ENCODE data around the gene ADH1A.

ADH1A gene

DNA sequence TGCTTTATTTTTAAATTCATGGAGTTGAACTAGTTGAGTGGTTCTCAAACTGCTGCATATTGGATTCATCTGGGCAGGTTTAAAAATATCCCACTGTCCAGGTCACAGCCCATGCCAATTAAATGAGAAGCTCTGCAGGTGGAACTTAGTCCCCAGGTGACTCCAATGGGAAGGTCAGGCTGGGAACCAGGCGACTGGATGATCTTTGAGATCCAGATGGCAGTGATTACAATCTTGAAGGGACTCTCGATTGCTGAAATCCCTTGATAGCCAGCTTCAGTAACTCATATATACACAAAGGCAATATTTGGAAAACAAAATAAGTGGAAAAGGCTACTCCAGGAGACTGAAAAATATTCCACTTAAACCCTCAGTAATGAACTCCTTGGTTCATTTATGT is 8.1 kb downstream of the ADH1A start:
- DNase-seq (ENCODE audit: low read depth): no peak
- no peak overlapping the region for H3K4me3 ChIP-seq (ENCODE audit: low read depth, low read length)
- TF ChIP-seq, protein P1, sequence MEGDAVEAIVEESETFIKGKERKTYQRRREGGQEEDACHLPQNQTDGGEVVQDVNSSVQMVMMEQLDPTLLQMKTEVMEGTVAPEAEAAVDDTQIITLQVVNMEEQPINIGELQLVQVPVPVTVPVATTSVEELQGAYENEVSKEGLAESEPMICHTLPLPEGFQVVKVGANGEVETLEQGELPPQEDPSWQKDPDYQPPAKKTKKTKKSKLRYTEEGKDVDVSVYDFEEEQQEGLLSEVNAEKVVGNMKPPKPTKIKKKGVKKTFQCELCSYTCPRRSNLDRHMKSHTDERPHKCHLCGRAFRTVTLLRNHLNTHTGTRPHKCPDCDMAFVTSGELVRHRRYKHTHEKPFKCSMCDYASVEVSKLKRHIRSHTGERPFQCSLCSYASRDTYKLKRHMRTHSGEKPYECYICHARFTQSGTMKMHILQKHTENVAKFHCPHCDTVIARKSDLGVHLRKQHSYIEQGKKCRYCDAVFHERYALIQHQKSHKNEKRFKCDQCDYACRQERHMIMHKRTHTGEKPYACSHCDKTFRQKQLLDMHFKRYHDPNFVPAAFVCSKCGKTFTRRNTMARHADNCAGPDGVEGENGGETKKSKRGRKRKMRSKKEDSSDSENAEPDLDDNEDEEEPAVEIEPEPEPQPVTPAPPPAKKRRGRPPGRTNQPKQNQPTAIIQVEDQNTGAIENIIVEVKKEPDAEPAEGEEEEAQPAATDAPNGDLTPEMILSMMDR (conservative IDR thresholded peaks at IDR 0.05; ENCODE audit: low read depth, low read length): no peak

DNA sequence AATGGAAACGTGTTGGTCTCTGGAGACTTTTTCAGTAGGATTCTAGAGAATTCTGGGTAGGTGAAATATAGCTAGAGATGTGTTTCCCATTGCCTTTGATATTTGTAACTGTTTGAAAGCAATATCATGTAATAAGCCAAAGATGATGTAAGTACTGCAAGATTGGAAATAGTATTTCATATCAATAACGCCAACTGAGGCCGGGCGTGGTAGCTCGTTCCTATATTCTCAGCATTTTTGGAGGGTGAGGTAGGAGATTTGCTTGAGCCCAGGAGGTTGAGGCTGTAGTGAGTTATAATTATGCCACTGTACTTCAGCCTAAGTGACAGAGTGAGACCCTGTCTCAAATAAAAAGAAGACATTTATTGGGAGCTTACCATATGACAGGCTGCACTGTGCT is 9.5 kb downstream of the ADH1A start:
- no peak overlapping the region for H3K4me3 ChIP-seq (ENCODE audit: low read depth, low read length)
- TF ChIP-seq, protein P1 (conservative IDR thresholded peaks at IDR 0.05; ENCODE audit: low read depth, low read length): no peak
- DNase-seq (ENCODE audit: low read depth): no peak

DNA sequence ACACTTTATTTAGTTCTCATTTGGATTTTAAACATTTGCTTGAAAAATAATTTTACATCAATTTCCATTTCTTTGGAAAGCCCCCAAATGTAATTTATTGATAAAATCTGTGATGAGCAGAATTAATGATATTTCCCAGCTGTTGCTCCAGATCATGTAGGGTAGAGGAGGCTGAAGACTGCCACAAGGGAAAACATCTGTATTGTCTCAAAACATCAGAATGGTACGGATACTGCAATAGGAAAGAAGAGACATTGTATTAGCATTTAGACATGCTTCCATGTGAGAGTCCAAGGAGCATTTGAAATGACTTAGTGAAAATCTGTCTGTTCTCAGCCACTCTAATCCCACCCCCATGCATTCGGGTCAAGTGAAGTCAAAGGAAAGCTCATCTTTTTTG is 14.4 kb downstream of the ADH1A start:
- DNase-seq (ENCODE audit: low read depth): no peak
- no peak overlapping the region for H3K4me3 ChIP-seq (ENCODE audit: low read depth, low read length)
- TF ChIP-seq, protein P1 (conservative IDR thresholded peaks at IDR 0.05; ENCODE audit: low read depth, low read length): no peak

DNA sequence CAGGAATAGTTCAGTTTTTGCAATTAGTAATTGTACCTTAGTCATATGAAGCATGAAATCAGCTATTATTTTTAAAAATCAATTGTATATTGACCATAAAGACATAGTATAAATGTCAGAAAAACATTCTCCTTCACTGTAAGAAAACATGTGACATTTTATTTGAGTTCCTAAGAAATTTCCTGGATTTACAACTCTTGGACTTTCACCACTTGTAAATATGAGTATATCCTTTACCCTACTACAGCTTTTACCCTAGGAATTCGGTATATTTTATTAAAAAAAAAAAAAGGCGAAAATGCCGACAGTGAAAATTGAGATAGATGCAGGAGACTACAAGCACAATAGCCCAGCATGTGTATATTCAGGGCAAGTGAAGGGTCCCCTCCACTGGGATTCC is 14.9 kb downstream of the ADH1A start:
- DNase-seq (ENCODE audit: low read depth): no peak
- H3K4me3 ChIP-seq (ENCODE audit: low read depth, low read length): no peak overlapping the region
- TF ChIP-seq, protein P1 (conservative IDR thresholded peaks at IDR 0.05; ENCODE audit: low read depth, low read length): no peak

DNA sequence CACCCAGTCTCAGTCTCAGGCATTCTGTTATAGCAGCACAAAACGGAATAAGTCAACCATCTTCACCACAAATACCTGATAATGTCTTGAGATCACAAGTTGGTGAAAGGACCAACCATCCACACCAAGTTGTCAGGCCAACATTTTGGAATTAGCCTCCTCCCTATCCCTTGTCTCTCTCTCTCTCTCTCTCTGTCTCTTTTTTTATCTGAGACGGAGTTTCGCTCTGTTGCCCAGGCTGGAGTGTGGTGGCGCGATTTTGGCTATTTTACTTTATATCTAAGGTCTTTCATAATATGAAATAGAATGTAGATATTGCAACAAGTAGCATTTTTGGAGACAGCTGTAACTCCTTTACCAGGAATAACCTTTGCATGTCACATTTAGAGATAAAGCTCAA is 15.7 kb downstream of the ADH1A start:
- DNase-seq (ENCODE audit: low read depth): no peak
- H3K4me3 ChIP-seq (ENCODE audit: low read depth, low read length): no peak overlapping the region
- TF ChIP-seq, protein P1 (conservative IDR thresholded peaks at IDR 0.05; ENCODE audit: low read depth, low read length): no peak

DNA sequence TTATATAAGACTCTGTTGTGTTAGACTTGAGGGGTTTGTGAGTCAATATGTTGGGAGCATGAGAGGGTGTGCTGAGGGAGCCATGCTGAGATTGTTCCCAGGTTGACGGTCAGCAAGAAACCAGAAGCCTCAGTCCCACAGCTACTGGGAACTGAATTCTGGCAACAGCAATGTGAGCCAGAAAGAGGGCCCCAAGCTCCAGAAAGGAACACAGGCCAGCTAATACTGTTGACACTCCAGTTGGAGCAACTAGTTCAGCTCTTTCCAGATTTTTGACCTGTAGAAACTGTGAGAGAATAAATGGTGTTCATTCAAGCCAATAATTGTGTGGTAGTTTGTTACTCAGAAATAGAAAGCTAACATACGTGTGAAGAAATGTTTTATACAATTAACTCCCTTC is 17.1 kb downstream of the ADH1A start:
- H3K4me3 ChIP-seq (ENCODE audit: low read depth, low read length): no peak overlapping the region
- DNase-seq (ENCODE audit: low read depth): no peak
- TF ChIP-seq, protein P1 (conservative IDR thresholded peaks at IDR 0.05; ENCODE audit: low read depth, low read length): no peak

DNA sequence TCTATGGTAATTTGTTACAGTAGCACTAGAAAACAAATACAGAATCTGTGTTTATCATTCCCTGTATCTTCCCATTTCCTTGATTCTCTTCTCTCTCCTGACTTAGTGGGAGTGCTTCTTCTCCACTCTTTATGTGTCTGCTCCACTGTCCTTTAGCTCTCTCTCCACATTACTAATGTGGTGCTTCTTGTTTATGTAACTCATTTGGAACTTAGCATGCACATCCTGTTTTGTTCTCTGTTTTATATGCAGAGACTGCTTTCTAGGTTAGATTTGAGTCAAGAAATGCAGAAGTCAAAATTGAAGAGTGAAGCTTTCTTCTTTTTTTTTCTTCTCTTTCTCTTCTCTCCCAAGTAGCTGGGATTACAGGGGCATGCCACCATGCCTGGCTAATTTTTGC is 25.9 kb downstream of the ADH1A start:
- no peak for DNase-seq (ENCODE audit: low read depth)
- TF ChIP-seq, protein P1 (conservative IDR thresholded peaks at IDR 0.05; ENCODE audit: low read depth, low read length): no peak
- no peak overlapping the region for H3K4me3 ChIP-seq (ENCODE audit: low read depth, low read length)

All from choroid plexus epithelial cell (primary cell).